Fibroblast of mammary gland (primary cell): ENCODE results near the gene MRTFB.

ENCODE experiments used
- DNase-seq: peaks from one replicate; pipeline ENCODE4 v3.0.0-alpha.2; 2010; ENCODE audit warnings: low read depth
- H3K4me3 ChIP-seq: 2 replicates; pipeline ENCODE4 v1.5.1; 2011; ENCODE audit warnings: low read depth, mild to moderate bottlenecking, low read length, moderate library complexity; ENCODE audit not compliant: control insufficient read depth
- CTCF ChIP-seq: conservative IDR thresholded peaks from 2 replicates; pipeline ENCODE4 v1.5.1; 2011; ENCODE audit warnings: low read depth, low read length, inconsistent platforms; ENCODE audit not compliant: control insufficient read depth, insufficient read depth

The MRTFB gene

GRCh38 chr16:14139872-14140271, 68.8 kb downstream of the MRTFB start:
- DNase-seq: no peak
- no peak for TF ChIP-seq CTCF
- no peak overlapping the region for H3K4me3 ChIP-seq

DNA sequence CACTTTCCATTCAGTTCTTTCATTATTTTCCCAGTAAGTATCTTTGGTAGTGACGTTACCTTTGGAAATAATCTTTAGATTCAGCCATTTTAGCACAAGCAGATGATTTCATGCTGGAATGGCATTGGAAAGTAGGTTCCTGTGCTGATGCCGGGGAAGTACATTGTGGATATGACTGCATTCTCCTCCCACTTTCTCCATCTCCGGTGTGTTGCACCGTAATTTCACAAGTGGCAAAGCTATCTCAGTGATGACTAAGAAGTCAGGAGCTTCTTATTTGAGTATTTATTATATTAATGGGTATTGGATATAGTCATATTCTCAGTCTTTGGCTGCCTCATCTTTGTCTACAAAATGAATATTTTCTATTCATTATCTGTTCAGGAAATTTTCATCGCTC, 69.8 kb downstream of the MRTFB start:
- no peak overlapping the region for H3K4me3 ChIP-seq
- DNase-seq: no peak
- TF ChIP-seq CTCF: no peak

GRCh38 chr16:14146445-14146844, 75.3 kb downstream of the MRTFB start:
- no peak for TF ChIP-seq CTCF
- no peak for DNase-seq
- no peak overlapping the region for H3K4me3 ChIP-seq

DNA sequence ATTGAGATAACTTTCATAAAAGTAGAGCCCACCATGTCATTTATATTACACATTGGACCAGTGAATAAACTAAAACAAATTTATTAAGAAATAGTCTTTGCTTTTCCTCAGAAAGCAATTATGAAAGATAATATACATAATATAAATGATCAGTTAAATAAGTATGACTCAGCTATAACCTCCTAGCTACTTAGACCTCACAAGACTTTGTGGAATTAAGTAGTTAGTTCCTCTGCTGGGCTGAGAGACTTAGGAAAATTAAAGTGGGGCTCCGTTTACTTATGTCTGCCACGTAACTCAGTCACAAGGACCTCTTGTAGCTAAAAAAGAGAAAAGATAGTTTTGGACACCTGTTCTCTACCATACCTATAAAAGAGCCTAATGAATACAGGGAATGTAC, 76.9 kb downstream of the MRTFB start:
- TF ChIP-seq CTCF: no peak
- no peak overlapping the region for H3K4me3 ChIP-seq
- DNase-seq: no peak

GRCh38 chr16:14148569-14148968, 77.5 kb downstream of the MRTFB start:
- TF ChIP-seq CTCF: no peak
- H3K4me3 ChIP-seq: no peak overlapping the region
- DNase-seq: no peak

DNA sequence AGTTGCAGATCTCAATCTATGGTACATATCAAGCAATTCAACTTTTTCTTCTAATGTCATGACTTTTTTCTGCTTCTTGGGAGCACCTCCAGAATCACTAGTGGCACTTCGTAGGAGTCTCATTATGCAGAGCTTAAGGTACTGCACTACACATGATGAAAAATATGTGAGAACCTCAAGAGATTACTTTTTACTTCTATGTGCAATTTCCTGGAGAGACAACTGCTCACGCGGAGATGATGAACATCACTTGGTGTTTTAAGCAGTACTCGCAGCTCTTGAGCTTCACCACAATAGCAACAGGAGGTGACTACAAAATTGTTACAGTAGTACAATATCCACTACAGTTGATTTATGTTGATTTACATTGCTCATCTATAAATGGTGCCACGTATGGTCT, 79.7 kb downstream of the MRTFB start:
- no peak overlapping the region for H3K4me3 ChIP-seq
- no peak for DNase-seq
- TF ChIP-seq CTCF: no peak

DNA sequence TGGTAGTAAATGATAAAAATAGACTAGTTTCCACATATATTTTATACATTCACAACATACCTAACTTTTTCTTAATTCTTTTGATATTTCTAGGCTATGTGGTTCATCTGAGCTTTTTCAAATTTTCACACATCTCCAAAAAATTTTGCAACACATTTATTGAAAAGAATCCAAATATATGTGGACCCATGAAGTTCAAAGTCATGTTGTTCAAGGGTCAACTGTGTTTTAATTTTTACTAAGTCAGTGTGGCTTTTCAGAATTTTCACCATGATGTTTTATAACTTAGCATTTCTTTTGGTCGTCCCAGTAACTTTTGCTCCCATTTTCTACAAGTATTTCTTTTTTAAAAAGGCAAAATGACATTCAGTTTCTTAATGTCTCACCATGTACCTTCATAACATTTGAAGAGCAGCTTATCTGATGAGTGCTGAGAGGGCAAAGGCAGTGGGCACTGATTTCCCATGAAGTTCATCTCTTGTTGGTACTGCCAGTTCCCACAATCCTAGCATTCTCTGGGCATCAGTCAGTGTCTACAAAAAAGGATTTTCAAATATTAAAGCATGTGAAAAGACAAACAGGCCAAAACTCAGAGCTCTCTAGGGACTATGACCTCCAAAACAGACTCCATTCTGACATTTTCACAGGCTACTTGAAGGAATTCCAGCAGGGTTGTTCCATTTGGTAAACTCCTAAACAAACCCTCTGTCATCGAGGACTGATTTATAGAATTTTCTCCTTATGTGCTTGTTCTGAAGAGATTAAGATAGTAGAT, 80.3 kb downstream of the MRTFB start:
- DNase-seq: peak; percentile 70
- no peak for TF ChIP-seq CTCF
- H3K4me3 ChIP-seq: no peak overlapping the region
